ENCODE data around the gene C3orf18. TPM values are rescaled to one million over a fixed set of nuclear protein-coding genes. Genes with fewer than 3 reads are reported as not detected.
A peak's percentile ranks its signal among the peaks of the same experiment; 100 is the strongest.

The C3orf18 gene
- polyA plus RNA-seq, 10 donors, result 13.1 to 21.5 (median 16.8) TPM

DNA sequence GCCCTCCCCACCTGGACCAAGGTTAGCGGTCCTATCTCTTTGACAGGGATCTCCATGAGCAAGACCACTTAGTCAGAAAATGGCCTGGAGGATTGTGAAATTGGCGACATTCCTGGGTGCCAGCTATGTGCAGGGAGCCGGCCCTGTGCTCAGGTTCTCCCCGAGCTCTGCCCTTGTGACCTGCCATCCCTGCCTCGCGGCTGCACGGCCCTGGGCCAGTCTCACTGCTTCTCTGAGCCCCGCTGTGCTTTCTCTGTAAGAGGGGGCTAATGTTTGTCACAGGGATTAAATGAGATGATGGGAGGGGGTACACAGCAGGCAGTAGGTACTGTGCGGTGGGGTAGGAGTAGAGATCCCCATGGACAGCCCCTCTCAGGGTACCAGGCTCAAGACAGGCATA, 14.9 kb downstream of the C3orf18 start:
- no peak for DNase-seq

DNA sequence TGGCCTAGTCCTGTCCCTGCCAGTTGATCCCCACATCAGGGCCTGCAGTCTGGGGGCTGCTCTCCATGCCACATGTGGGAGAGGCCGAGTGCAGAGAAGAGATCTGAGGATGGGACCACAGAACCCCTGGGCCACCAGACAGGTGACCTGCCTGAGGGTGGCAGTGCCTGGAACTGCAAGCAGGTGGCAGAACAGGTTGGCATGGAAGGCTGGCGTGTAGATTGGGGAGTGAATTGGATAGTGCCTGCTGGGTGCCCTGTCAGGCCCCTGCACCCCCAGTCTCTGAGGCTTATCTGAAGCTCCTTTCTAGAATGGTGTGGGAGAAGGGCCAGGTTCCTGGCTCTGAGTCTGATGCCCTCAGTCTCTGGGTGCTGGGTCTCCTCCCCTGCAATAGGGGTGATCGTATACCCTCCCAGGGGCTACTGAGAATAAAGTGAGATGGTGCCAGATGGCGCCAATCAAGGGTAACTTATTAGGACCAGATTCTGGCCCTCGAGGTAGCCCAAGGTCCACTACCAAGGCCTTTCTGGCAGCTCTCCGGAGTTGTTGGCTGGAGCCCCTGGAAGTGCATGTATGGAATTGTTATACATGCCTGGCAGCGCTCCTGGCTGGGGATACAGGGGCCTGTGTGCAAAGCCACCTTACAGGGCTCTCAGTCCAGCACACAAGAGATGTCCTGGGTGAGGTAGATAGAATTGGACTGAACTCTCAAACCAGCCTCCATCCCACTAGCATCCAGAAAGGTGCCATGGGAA, 15.7 kb downstream of the C3orf18 start:
- DNase-seq, result no peak

DNA sequence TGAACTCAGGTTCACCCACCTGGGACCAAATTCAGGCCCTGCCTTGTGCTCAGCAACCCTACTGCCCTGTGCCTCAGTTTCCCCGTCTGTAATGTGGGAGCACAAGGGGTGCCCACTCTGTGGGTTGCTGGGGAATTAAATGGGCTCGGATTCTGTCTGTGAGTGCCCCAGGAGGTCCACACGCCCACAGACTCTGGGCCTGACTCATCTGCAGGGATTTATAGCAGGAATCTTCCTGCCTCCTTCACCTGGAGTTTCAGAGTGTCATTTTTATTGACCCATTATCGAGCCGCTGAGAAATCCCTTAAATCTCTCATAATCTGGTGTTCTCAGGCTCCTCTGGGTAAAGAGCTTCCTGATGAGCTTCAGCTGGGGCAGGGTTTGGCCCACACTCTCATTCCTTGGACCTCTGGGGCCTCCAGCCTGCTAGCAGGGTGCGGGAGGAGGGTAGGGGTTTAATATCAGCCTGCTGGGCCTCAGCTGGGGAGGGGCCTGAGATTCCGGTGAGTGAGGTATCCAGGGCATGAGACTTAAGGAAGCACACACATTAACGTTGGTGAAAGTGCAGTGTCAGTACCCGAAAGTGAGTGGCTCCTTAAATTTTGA, 16.4 kb downstream of the C3orf18 start:
- DNase-seq, result peak in 1 of 3 donors; percentile 35

DNA sequence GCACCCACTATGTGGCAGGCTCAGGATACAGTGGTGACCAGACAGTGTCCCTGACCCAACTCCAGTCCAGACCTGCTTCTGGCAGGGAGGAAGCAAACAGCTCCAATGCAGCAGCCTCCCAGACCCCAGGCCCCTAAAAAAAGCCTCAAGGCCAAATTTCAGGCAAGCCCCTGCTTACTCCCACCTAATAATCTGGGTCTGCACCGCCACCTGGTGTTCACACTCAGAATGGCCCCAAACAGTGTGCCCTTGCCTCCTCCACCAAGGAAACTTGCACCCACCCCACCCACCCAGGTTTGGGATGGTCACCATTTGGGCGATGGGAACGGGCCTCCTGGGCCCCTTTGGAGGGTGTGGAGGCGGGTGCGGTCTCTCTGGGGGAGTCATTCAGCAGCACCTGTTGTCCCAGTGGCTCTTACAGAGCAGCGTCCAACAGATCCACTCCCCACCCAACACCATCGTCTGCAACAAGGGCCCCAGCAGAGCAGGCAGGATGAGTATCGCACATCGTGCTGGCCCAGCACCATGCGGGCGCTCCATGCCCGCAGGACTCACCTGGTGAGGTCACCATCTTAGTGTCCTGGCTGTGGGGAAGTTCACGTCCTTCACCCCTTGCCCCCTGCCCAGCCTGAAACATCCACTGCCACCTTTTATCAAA, 17.3 kb downstream of the C3orf18 start:
- DNase-seq, result peak in 2 of 3 donors; percentile 51 to 75

DNA sequence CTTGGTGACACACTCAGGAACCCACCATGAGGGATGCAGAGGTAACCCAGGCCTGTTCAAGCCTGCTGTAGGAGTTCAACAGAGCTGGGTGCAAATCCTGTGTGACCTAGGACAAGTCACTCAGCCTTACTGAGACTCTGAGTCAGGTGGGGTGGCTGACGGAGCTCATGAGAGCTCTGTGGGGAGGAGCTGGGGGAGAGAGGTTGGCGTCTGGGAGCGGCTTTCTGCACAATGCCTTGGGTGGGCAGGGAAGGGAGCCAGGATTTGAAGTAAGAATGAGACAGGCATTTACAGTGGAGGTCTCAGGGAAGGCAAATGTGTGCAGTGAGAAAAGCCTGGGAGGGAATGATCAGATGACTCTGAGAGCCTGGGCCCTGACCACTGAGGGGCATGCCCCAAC, 18.3 kb downstream of the C3orf18 start:
- DNase-seq, result no peak

DNA sequence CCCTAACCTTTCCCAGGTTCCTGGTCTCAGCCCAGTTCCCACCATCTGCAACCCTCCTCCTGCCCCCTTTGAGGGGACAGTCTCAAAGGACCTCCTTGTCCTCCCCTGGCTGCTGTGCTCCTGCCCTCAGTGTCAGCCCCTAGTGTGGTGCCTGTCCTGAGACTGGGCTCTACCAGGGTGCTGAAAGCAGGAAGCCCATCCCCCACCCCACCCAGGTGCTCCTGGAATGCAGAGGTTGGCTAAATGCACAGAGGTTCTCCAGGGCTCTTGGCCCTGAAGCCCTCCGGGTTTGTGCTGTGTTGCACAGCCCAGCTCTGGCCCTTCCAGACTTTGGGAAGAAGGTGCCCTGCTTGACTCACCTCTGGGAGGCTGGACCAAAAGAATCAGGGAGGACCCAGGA, 21.8 kb downstream of the C3orf18 start:
- no peak for DNase-seq

DNA sequence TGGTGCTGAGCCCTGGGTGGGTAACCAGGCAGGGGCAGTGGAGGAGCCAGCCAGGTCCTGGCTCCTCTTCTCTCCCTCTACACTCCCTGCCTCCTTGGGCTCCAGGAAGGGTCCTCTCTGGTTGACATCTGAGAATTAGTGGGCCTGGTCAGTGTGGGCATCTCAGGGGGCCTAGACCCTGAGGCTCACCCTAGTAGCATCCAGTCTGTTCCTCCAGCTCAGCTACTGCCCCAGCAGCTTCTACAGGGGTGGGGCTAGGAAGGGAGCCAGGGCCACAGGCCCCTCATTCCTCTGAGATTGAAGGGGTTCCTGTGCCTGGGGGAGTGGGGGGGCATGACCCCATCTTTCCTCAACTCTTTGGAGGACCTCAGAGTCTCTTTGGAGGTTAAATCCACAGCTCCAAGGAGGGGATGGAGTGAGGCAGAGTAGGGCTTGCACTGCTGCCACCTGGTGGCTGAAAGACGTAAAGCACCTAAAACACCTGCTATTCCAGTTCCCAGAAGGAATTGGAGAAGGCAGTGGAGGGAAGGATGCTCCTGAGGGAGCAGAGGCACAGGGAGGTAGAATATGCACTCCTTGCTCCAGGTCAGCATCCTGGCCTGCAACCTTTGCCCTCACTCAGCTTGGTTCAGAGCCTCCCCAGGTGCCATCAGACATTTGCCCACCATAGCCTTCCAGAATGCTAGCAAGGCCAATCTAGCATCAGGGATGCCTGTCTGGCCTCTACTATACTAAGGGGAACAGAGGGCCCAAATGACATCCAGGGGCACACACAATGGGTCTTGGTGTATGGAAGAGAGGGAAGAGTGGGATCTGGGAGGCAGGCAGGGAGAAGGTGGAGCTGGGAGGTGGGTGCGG, 25.1 kb downstream of the C3orf18 start:
- peak; percentile 53 to 85 (median 72) for DNase-seq

DNA sequence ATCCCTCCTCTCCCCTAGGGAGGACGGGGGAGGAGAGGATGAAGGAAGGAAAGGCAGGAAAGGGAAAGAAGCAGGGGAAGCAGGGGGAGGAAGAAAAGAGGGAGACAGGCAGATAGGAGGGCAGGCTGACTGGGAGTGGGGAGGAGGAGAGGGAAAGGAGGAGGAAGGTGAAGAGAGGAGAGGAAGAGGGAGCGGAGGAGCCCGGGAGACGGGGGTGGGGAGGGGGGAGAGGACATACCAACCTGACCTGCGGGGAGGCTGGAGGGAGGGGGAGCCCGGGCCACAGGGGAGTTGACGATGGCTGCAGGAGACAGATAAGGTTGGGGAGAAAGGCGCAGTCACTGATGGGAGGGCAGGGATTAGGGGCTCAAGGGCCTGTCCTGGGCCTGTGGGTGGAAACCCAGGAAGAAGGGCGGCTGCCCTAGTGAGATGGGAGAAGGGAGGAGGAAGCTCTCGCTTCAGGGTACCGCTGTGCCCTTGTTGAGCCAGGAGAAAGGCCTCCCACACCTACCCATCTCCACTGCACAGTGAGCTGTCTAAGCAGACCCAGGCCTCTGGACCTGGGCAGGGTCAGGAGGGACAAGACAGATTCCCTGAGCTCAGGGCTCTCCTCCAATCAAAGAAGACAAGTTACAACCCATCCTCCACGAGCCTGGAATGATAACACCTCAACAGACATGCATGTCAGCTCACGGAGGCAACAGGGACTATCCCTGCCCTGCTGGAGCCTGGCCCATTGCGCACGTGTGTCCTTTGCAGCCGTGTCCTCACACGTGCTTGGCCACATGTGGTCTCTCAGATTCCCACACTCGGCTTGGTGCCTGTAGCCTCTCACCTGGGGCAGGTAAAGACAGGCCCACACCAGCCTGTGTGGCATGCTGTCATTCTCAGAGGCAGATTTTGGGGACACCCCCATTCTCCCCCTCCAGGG, 27.9 kb downstream of the C3orf18 start:
- DNase-seq, result no peak

DNA sequence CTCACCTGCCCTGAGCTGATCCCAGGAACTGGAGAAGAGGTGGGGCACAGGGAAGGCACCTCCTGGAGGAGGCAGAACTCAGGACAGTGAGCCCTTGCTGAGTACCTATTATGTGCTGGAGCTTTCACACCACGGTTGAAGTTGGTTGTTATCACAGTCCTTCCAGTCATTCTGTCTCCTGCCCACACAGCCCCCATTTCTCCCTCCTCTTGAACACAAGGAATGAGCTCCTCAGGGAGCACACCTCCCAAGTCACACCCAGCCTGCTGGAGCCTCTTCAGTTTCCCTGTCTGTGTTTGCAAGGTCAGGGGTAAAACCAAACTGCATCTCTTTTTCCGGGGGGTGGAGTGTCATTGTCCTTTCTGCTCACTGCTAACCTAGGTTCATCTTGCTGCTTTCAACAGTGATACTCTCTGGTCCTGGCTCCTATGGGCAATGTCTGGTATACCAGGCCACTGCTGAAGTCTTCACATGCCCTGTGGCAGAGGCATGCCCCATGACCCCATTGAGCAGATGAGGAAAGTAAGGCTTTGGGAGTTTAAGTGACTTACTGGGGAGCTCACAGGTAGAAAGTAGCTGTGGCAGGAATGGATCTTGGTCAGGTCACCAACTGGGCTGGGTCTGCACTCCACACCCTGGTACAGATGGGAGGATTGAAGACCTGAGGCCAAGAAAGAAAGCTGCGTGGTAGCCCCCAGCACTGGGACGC, 30.0 kb downstream of the C3orf18 start:
- DNase-seq, result no peak

DNA sequence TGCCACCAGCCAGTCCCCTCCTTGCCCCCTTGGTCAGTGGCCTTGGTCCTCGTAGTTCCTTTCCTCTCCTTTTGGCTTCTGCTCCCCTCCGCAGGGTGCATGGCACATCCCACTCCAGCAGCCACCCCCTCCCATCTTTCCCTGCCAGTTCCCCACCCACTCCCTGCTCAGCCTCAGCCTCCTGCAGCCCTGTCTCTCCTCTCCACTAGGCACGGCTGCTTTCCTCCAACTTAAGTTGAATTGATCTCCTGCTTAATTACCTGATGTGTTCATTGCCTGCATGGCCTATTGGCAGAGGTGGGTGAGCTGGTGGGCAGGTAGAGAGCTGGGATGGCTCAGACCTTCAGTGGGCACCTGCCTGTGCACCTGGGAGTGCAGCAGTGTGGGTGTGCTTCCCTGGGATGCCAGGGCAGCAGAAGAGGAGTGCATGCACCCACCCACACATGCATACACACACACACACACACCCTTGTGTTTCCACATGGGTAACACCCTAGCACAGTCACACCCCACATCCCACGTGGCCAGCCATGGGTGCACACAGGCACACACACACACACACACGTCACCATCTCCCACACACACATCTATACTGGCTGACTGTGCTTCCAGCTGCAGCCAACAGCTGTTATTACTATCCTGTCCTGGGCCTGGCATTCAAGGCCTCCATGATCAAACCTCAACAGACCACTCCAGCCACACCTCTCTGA, 30.9 kb downstream of the C3orf18 start:
- DNase-seq, result no peak

DNA sequence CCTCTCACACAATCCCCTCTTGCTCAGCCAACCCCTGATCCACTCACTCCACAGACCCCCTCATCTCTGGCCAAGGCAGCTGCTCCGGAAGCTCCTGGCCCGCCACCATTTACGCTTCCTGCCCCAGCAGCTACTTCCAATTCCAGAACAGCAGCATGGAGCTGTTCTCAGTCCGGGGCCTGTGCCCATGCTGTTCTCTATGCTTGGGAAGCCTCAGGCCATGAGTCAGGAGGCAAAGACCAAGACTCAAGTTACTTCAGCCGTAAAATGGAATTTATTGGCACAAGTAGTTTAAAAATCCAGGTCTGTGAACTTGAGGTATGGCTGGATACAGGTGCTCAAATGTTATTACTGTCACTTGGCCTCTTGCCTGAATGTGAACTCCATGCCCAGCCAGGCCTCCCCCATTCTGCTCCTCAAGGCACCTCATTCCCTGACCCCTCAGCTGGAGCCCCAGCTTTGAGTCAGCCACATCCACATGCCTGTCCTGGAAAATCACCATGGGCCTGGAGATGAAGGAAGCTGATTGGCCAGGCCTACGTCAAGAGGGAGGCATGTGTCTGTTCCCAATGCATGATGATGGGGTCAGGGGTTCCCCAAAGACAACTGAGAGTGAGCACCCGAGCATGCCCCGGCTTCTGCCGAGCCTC, 32.7 kb downstream of the C3orf18 start:
- DNase-seq, result peak in 1 of 3 donors; percentile 47

DNA sequence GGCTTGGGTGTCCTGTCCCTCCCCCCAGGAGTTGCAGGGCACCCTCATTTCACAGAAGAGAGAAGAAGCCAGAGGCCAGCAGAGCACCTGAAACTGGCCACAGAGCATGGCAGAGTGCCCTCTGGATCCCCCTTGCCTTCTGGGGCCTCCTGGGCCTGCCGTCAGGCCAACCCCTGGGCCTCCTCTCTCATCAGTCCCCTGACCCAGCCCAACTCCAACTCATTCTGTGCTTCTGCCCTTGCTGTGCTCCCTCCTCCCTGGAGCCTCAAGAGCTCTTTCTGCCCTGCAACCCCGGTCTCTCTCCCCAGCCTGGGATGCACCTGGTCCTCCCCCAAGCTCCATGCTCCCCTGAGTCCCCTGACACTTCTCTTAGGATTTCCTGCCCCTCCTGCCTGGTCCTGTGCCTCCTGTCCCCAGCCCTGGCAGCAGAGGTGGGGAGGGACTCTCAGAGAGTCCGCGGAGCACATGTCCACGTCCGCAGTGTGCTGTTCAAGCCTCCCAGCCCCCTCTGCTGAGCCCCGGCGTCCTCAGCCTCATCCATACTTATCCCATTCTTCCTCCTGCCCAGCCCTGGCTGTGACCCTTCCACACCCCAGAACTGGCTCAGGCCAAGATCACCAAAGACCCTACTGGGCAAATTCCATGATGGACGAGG, 33.6 kb downstream of the C3orf18 start:
- no peak for DNase-seq

DNA sequence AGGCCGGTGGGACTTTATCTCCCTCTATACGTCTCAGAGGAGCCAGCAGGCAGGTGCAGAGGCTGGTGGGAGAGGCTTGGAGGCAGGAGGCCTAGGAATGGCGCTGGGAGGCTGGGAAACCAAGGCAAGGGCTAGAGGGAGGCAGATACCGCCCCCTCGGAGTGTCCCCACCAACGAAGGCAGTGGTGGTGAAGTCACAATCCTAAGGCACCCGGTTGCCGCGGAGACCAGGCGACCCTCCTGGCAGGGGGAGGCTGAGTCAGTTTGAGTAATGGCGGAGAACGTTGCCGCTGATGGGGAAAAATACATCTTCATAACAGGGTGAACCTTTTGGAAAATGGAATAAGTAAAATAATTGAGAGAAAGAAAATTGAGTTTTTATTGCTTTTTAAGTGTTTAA, 34.2 kb downstream of the C3orf18 start:
- no peak for DNase-seq

DNA sequence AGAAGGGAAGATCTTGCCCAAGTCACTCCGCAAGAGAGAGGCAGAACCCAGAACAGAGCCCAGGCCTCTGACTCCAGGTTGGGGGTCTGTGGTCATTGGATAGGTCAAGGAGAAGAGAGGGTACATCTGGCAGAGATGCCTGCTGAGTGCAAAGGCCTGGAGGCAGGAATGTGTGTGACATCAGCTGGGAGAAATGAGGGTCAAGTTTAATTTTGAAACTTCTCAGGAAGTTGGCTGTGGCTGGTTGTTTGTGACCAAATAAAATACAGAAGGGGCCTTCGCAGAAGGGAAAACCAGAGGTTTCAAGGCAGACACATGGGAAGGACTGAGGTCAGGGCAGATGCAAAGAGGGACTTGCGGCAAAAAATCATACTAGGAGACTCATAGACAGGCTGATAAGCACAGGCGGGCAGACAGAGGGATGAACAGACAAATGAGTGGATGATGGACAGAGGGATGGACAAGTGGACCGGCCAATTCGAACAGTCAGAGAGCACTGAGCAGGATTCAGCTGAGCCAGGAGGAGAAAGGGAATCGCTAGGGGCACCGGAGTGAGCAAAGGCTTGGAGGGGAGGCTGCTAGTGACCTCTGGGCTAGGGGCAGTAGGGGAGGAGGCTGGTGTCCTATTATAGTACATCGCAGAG, 35.4 kb downstream of the C3orf18 start:
- DNase-seq, result no peak

DNA sequence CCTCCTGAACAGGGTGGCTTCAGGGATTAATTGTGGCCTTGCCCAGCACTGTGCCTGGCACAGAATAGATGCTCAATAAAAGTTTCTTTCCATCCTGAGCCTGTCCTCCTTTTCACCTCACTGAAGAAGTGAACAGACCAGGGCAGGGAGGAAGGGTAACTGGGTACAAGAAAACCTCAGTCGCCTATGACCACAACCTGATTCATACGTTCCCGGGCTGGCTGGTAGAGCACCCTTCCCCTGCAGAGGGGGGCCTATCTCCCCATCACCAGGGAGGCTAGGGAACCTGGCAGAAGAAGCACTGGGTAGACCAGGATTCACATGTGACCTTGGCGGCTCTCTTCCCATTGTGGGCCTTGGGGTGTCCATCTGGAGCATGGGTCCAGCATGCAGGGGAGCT, 36.3 kb downstream of the C3orf18 start:
- no peak for DNase-seq

DNA sequence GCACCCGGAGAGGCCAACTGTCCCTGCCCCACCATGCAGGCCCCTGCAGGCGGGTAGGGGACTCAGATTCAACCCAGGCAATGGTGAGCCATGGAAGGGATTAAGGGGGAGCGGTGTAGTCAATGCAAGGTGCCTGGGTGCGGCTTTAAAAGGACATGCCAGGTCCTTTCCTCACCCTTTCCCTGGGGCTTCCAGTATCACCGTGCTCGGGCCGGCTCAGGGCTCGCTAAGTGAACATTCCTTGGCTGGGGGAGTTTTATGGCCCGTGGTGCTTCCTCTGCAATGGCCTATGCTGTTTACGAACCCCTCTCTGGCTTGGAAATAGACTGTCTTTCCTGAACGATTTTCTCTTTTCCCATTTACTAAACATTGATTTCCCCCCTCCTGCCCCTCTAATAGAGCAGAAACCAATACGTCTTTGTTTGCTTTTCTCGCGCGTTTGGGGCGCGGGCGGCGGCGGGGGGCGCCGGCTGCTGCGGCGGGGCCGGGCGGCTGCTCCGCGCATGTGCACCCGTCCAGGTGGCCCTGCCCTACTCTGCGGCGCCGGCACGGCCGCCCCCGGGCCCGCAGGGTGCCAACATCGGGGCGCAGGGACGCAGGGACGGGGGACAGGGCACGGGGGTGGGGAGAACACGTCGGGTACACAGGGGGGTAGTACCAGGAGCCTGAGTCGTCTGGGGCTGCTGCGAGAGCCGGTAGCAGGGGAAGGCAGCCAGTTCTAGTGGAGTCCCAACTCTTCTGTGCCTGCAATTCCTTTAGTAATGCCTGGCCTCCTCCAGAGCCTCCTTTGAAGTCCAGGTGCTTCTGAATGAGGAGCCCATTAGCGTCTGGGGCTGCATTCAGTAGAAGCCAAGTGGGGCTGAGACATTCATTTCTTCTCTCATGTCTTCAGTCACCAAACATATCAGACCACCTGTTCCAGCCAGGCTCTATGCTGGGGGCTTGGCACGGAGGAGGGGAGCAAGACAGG, 37.3 kb downstream of the C3orf18 start:
- DNase-seq, result no peak

DNA sequence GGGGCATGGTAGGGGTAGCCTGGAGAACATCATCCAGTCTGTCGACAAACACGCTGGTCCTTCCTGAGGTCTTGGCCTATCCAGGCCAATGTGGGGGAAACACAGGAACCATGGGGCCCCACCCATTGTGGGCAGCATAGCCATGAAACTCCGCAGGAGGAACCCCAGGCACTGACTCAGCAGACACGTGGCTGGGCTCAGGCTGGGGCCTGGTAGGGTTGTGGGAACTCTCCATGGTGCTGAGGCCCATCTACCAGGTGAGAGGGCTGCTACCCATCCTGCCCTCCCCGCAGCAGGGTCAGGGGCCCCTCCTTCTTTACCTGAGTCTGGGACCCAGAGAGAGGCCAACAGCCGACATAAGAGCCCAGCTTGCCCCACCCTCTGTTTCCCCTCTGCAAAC, 41.6 kb downstream of the C3orf18 start:
- peak in 1 of 3 donors; percentile 52 for DNase-seq
